Measurements from ENCODE around the gene SOS2. TPM values are rescaled to one million over a fixed set of nuclear protein-coding genes. Genes with fewer than 3 reads are reported as not detected.

The SOS2 gene
- 25.9 and 26.3 TPM in 2 replicates for total RNA-seq
- long read RNA-seq, partial matches to known transcripts: 8 of 14 reads
- long read RNA-seq, other reads (novel, unspliced or antisense): 6 of 14 reads

GRCh38 chr14:50231475-50232275 lies at the start of gene SOS2:
SOS2 (minus strand) TSS chr14:50231578; CDS start chr14:50231283, 295 bp downstream.
- Mint-ChIP-seq H3K27ac (ENCODE audit: unreplicated experiment) (peak within 1 kb of the TSS; percentile 96), H3K36me3 (ENCODE audit: low read depth) (peaks cover 12% of the 10 kb centered on the region), H3K9me3 (peaks cover 3% of the 10 kb centered on the region), H3K27me3 (ENCODE audit: low read depth) (no peaks in the 10 kb centered on the region), H3K4me3 (peak within 1 kb of the TSS; percentile 94), H3K4me1 (peaks cover 35% of the 10 kb centered on the region)
- TF ChIP-seq CTCF (conservative IDR thresholded peaks at IDR 0.05): no peak
- DNase-seq (ENCODE audit: low read depth, low spot score): peak; percentile 80

- H3K4me3 Mint-ChIP-seq: no peak overlapping the region
- no peaks in the 10 kb centered on the region for H3K27me3 Mint-ChIP-seq (ENCODE audit: low read depth)
- no peak overlapping the region for H3K27ac Mint-ChIP-seq (ENCODE audit: unreplicated experiment)
- DNase-seq (ENCODE audit: low read depth, low spot score): no peak
- TF ChIP-seq CTCF (conservative IDR thresholded peaks at IDR 0.05): no peak
- no peaks in the 10 kb centered on the region for H3K9me3 Mint-ChIP-seq
- H3K4me1 Mint-ChIP-seq: no peaks in the 10 kb centered on the region
- H3K36me3 Mint-ChIP-seq (ENCODE audit: low read depth): peaks cover 13% of the 10 kb centered on the region
Measured at GRCh38 chr14:50272498-50272897, 41.1 kb upstream of the SOS2 start.

GRCh38 chr14:50270932-50271331 lies 39.6 kb upstream of the SOS2 start:
- Mint-ChIP-seq H3K9me3 (no peaks in the 10 kb centered on the region), H3K4me1 (no peaks in the 10 kb centered on the region), H3K36me3 (ENCODE audit: low read depth) (peaks cover 11% of the 10 kb centered on the region), H3K27ac (ENCODE audit: unreplicated experiment) (no peak overlapping the region), H3K4me3 (no peak overlapping the region), H3K27me3 (ENCODE audit: low read depth) (no peaks in the 10 kb centered on the region)
- TF ChIP-seq CTCF (conservative IDR thresholded peaks at IDR 0.05): no peak
- DNase-seq (ENCODE audit: low read depth, low spot score): no peak

GRCh38 chr14:50265029-50265428 lies 33.7 kb upstream of the SOS2 start:
- Mint-ChIP-seq H3K27me3 (ENCODE audit: low read depth) (no peaks in the 10 kb centered on the region), H3K9me3 (no peaks in the 10 kb centered on the region), H3K36me3 (ENCODE audit: low read depth) (peaks cover 2% of the 10 kb centered on the region), H3K4me3 (no peak overlapping the region), H3K4me1 (no peaks in the 10 kb centered on the region), H3K27ac (ENCODE audit: unreplicated experiment) (no peak overlapping the region)
- TF ChIP-seq CTCF (conservative IDR thresholded peaks at IDR 0.05): no peak
- no peak for DNase-seq (ENCODE audit: low read depth, low spot score)

- no peak overlapping the region for H3K27ac Mint-ChIP-seq (ENCODE audit: unreplicated experiment)
- no peaks in the 10 kb centered on the region for H3K36me3 Mint-ChIP-seq (ENCODE audit: low read depth)
- no peaks in the 10 kb centered on the region for H3K9me3 Mint-ChIP-seq
- no peaks in the 10 kb centered on the region for H3K27me3 Mint-ChIP-seq (ENCODE audit: low read depth)
- H3K4me3 Mint-ChIP-seq: no peak overlapping the region
- no peaks in the 10 kb centered on the region for H3K4me1 Mint-ChIP-seq
- DNase-seq (ENCODE audit: low read depth, low spot score): no peak
- no peak for TF ChIP-seq CTCF (conservative IDR thresholded peaks at IDR 0.05)
Measured at GRCh38 chr14:50263321-50263720, 31.9 kb upstream of the SOS2 start.
